NB4 (cell line): ENCODE measurements around the gene TNIP2.

Experiments
- MAX ChIP-seq: IDR thresholded peaks from 2 replicates; pipeline ENCODE4 v1.6.1; 2011; ENCODE audit warnings: low read depth, low read length
- POLR2A ChIP-seq: IDR thresholded peaks from 2 replicates; pipeline ENCODE4 v1.6.1; 2011; ENCODE audit warnings: mild to moderate bottlenecking; ENCODE audit not compliant: insufficient read length; ENCODE audit errors: extremely low read depth
- TF ChIP-seq, protein P1 (sequence below): IDR thresholded peaks from one replicate; pipeline ENCODE4 v1.5.1; 2012; ENCODE audit warnings: low read depth, low read length

DNA sequence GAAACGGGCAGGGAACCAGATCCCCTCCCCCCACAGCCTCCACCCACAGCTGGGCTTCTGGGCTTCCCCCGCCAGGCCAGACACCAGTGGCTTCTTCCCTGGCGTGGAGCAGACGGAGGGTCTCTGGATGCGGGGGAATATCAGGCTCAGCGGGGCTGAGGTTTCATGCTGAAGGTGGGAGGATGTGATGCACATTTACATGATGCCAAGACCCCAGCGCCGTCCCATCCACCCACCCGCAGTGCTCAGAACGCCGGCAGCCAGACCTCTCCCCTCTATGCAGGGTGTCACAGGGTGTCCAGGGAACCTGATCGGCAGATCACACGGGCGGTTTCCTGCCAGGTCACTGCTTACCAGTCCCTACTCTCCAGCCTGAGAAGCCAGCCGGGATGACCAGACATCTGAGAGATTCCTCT is 12.8 kb upstream of the TNIP2 start:
- TF ChIP-seq, protein P1, sequence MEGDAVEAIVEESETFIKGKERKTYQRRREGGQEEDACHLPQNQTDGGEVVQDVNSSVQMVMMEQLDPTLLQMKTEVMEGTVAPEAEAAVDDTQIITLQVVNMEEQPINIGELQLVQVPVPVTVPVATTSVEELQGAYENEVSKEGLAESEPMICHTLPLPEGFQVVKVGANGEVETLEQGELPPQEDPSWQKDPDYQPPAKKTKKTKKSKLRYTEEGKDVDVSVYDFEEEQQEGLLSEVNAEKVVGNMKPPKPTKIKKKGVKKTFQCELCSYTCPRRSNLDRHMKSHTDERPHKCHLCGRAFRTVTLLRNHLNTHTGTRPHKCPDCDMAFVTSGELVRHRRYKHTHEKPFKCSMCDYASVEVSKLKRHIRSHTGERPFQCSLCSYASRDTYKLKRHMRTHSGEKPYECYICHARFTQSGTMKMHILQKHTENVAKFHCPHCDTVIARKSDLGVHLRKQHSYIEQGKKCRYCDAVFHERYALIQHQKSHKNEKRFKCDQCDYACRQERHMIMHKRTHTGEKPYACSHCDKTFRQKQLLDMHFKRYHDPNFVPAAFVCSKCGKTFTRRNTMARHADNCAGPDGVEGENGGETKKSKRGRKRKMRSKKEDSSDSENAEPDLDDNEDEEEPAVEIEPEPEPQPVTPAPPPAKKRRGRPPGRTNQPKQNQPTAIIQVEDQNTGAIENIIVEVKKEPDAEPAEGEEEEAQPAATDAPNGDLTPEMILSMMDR, result no peak
- TF ChIP-seq POLR2A, result no peak
- no peak for TF ChIP-seq MAX
